B cell (primary cell): Measurements from ENCODE around the gene RIMBP2. TPM values are rescaled to one million over a fixed set of nuclear protein-coding genes. Genes with fewer than 3 reads are reported as not detected.

Experiments
- ATAC-seq: fragments of 200-7000 bp; cut with Tn5 transposase; one replicate; pipeline ENCODE4 v1.10.0; 2021; ENCODE audit warnings: low read depth, mild to moderate bottlenecking, moderate number of reproducible peaks, moderate library complexity
- CTCF ChIA-PET: fragments of 350-600 bp; sonication (Branson Sonifier 250); formaldehyde crosslinking; loops from one replicate; lab custom pipeline; 2021; ENCODE audit warnings: antibody characterized with exemption, inconsistent platforms; lab: Charles Lee
- POLR2A ChIA-PET: fragments of 350-600 bp; sonication (Branson Sonifier 250); formaldehyde crosslinking; loops from one replicate; lab custom pipeline; 2021; ENCODE audit warnings: antibody characterized with exemption; lab: Charles Lee
- DNase-seq: peaks from one replicate; pipeline ENCODE4 v3.0.0; 2013
- H2AFZ ChIP-seq: 2 replicates; pipeline ENCODE4 v1.6.1; 2012; ENCODE audit warnings: mild to moderate bottlenecking, low read depth, low read length; ENCODE audit not compliant: insufficient read depth, poor library complexity, severe bottlenecking
- H3K27ac ChIP-seq, 2 donors: 1 replicate in 1 of 2; 2 replicates in 1 of 2; pipeline ENCODE4 v1.5.1; 2012 to 2013; ENCODE audit warnings: low read length in 2 of 2, mild to moderate bottlenecking in 2 of 2, moderate library complexity in 1 of 2
- H3K27me3 ChIP-seq, 4 experiments: fragments of 200-600 bp in 1 of 4; sonication (generic) in 1 of 4; replicated peaks in 1 of 4; 1 replicate in 2 of 4; 2 replicates in 2 of 4; pipeline versions ENCODE4 v1.6.1 to v1.7.0; 2013 to 2016; ENCODE audit warnings: low read length in 3 of 4, mild to moderate bottlenecking in 2 of 4, mixed read lengths in 1 of 4, moderate library complexity in 1 of 4; ENCODE audit not compliant: insufficient read depth in 4 of 4, control insufficient read depth in 3 of 4; ENCODE audit errors: control extremely low read depth in 1 of 4
- H3K36me3 ChIP-seq, 2 experiments: replicated peaks in 1 of 2; 1 replicate in 1 of 2; 2 replicates in 1 of 2; pipeline versions ENCODE4 v1.6.1 to v1.7.1; 2013; ENCODE audit warnings: low read length in 1 of 2; ENCODE audit not compliant: insufficient read depth in 2 of 2, control insufficient read depth in 1 of 2; ENCODE audit errors: control extremely low read depth in 1 of 2, extremely low read depth in 1 of 2
- H3K4me1 ChIP-seq, 2 donors: fragments of 200-600 bp in 1 of 2; sonication (generic) in 1 of 2; 1 replicate in 1 of 2; 2 replicates in 1 of 2; pipeline versions ENCODE4 v1.5.1 to v1.6.1; 2013 to 2017; ENCODE audit warnings: low read length in 2 of 2; ENCODE audit not compliant: control insufficient read depth in 2 of 2, insufficient read depth in 2 of 2
- H3K4me2 ChIP-seq: replicated peaks from 2 replicates; pipeline ENCODE3; 2012; ENCODE audit warnings: mild to moderate bottlenecking, low read depth, low read length; ENCODE audit not compliant: poor library complexity, severe bottlenecking
- H3K4me3 ChIP-seq, 5 experiments: fragments of 200-600 bp in 1 of 5; sonication (generic) in 1 of 5; 1 replicate in 3 of 5; 2 replicates in 2 of 5; pipeline versions ENCODE4 v1.5.1 to v1.7.0; 2011 to 2016; ENCODE audit warnings: low read length in 4 of 5, mild to moderate bottlenecking in 4 of 5, low read depth in 2 of 5, control low read depth in 1 of 5, moderate library complexity in 1 of 5; ENCODE audit not compliant: insufficient read depth in 1 of 5; ENCODE audit errors: control extremely low read depth in 1 of 5, extremely low read depth in 1 of 5
- H3K79me2 ChIP-seq: fragments of 200-600 bp; sonication (generic); one replicate; pipeline ENCODE4 v1.6.0; 2016; ENCODE audit warnings: low read length; ENCODE audit not compliant: control insufficient read depth, insufficient read depth
- H3K9ac ChIP-seq: fragments of 200-600 bp; sonication (generic); 2 replicates; pipeline ENCODE4 v1.6.1; 2017; ENCODE audit warnings: mild to moderate bottlenecking, low read length, moderate library complexity
- H3K9me3 ChIP-seq, 3 donors: one replicate each; pipeline versions ENCODE4 v1.6.1 to v1.7.1; 2013; ENCODE audit warnings: low read length in 2 of 3; ENCODE audit not compliant: control insufficient read depth in 2 of 3, insufficient read depth in 1 of 3; ENCODE audit errors: control extremely low read depth in 1 of 3
- H4K20me1 ChIP-seq: 2 replicates; pipeline ENCODE4 v1.6.0; 2012; ENCODE audit warnings: mild to moderate bottlenecking, low read length; ENCODE audit not compliant: insufficient read depth, control insufficient read depth, poor library complexity, severe bottlenecking
- H3K27ac Mint-ChIP-seq: one replicate; pipeline ENCODE4 v1.8.0; 2021; ENCODE audit warnings: mixed read lengths
- H3K27me3 Mint-ChIP-seq: one replicate; pipeline ENCODE4 v1.8.0; 2021; ENCODE audit warnings: mixed read lengths
- H3K4me1 Mint-ChIP-seq: one replicate; pipeline ENCODE4 v1.8.0; 2021; ENCODE audit warnings: mixed read lengths
- H3K4me3 Mint-ChIP-seq: one replicate; pipeline ENCODE4 v1.8.0; 2021; ENCODE audit warnings: mixed read lengths
- H3K9me3 Mint-ChIP-seq: one replicate; pipeline ENCODE4 v1.8.0; 2022; ENCODE audit warnings: mixed read lengths; ENCODE audit not compliant: insufficient read depth
- CTCF ChIP-seq: fragments of 200-600 bp; IDR thresholded peaks from one replicate; pipeline ENCODE4 v1.8.0; 2022; ENCODE audit warnings: antibody characterized with exemption, mild to moderate bottlenecking
- EZH2 ChIP-seq: IDR thresholded peaks from 2 replicates; pipeline ENCODE4 v1.6.1; 2012; ENCODE audit warnings: borderline replicate concordance, low read depth, mild to moderate bottlenecking, moderate library complexity, low read length; ENCODE audit not compliant: insufficient read depth, poor library complexity, severe bottlenecking
- WGBS: methylation state at CpG from one replicate; pipeline ENCODE4 v1.1.5; 2013; ENCODE audit warnings: missing lambda C conversion rate; ENCODE audit not compliant: insufficient coverage; 5-methylcytosine and 5-hydroxymethylcytosine counted together
- intact Hi-C: fragments of 100-400 bp; cut with micrococcal nuclease; formaldehyde crosslinking; loops from one replicate; pipeline ENCODE4 v1.10.0; 2022
- polyA plus RNA-seq: library from polyadenylated mRNA; depleted of rRNA; stranded (reverse); fragments of >200 nt; gene quantifications from 2 replicates; pipeline ENCODE4 v1.2.3, GENCODE V29; 2012
- total RNA-seq, 2 donors: library from RNA; stranded (reverse); fragments of 120-200 nt in 1 of 2; gene quantifications; 1 replicate in 1 of 2; 2 replicates in 1 of 2; pipeline versions ENCODE4 v1.2.3 to v1.2.4, GENCODE V29; 2013 to 2022

RIMBP2 gene
- total and polyA plus RNA-seq, 2 donors (not counting 1 experiment from before 2014, with no cell fraction given), result not detected

GRCh38 chr12:130667421-130667960, 48.6 kb downstream of the RIMBP2 start:
- peaks cover 0 to 38% (median 0%) of the 10 kb centered on the region in 3 donors for H3K9me3 ChIP-seq
- no peaks in the 10 kb centered on the region for H3K4me1 ChIP-seq
- H3K4me1 Mint-ChIP-seq, result no peaks in the 10 kb centered on the region
- CTCF ChIA-PET, result no interaction called here
- H3K27me3 Mint-ChIP-seq, result peaks cover 7% of the 10 kb centered on the region
- H3K9me3 Mint-ChIP-seq, result no peaks in the 10 kb centered on the region
- H3K9ac ChIP-seq, result no peak overlapping the region
- H4K20me1 ChIP-seq, result no peaks in the 10 kb centered on the region
- 97% methylated on average over 6 of the region's 7 CpGs for WGBS
- H3K36me3 ChIP-seq, result no peaks in the 10 kb centered on the region
- no peak overlapping the region for H2AFZ ChIP-seq
- ATAC-seq, result no peak
- POLR2A ChIA-PET, result no interaction called here
- H3K4me2 ChIP-seq, result no peak overlapping the region
- no peak overlapping the region for H3K4me3 Mint-ChIP-seq
- DNase-seq, result no peak
- no peak overlapping the region for H3K27ac Mint-ChIP-seq
- no peaks in the 10 kb centered on the region for H3K27me3 ChIP-seq
- H3K4me3 ChIP-seq, result no peak overlapping the region
- H3K79me2 ChIP-seq, result no peaks in the 10 kb centered on the region
- TF ChIP-seq EZH2 (no peak), CTCF (no peak)
- no peak overlapping the region for H3K27ac ChIP-seq
- intact Hi-C loops, result no loop called here

DNA sequence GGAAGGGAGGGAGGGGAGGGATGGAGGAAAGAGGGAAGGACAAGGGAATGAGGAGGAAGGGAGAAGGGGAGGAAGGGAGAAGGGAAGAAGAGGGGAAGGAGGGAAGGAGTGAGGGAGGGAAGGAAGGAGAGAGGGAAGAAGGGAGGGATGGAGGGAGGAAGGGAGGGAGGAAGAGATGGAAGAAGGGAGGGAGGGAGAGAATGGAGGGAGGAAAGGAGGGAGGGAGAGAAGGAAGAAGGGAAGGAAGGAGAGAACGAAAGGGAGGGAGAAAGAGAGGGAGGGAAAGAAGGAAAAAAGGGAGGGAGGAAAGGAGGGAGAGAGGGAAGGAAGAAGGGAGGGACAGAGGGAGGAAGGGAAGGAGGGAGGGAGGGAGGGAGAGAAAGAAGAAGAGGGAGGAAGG, 49.5 kb downstream of the RIMBP2 start:
- Histone ChIP-seq H3K27ac (no peak overlapping the region), H3K36me3 (no peaks in the 10 kb centered on the region), H3K79me2 (no peaks in the 10 kb centered on the region), H3K9me3 (peaks cover 0 to 38% (median 0%) of the 10 kb centered on the region in 3 donors), H3K4me2 (no peak overlapping the region), H3K4me1 (no peaks in the 10 kb centered on the region), H3K27me3 (no peaks in the 10 kb centered on the region), H2AFZ (no peak overlapping the region), H4K20me1 (no peaks in the 10 kb centered on the region), H3K4me3 (no peak overlapping the region), H3K9ac (no peak overlapping the region)
- Mint-ChIP-seq H3K27me3 (peaks cover 7% of the 10 kb centered on the region), H3K27ac (no peak overlapping the region), H3K9me3 (no peaks in the 10 kb centered on the region), H3K4me1 (no peaks in the 10 kb centered on the region), H3K4me3 (no peak overlapping the region)
- ATAC-seq, result no peak
- intact Hi-C loops, result no loop called here
- TF ChIP-seq EZH2 (no peak), CTCF (no peak)
- ChIA-PET CTCF (no interaction called here), POLR2A (no interaction called here)
- DNase-seq, result no peak
- 72% methylated on average over 1 of the region's 1 CpG for WGBS
